ENCODE results near the gene PAPOLA.

DNA sequence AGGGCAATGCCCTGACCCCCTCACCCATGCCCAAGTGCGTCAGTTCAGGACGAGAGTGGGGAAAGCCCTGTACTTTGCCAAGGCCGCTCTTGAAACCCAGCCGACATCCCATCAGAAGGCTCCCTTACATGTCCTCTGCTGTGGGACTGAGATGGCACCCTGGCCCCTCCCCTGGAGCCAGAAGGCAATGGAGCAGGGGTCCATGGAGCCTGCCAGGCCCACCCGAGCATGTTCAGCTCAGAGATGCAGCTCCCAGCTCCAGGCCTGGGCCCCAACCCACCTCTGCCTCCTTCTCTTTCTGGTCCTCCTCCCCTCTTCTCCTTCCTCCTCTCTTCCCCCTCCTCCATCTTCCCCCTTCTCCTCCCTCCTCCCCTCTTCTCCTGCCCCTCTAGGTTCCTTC, 95.5 kb downstream of the PAPOLA start:
- TF ChIP-seq, protein P1, sequence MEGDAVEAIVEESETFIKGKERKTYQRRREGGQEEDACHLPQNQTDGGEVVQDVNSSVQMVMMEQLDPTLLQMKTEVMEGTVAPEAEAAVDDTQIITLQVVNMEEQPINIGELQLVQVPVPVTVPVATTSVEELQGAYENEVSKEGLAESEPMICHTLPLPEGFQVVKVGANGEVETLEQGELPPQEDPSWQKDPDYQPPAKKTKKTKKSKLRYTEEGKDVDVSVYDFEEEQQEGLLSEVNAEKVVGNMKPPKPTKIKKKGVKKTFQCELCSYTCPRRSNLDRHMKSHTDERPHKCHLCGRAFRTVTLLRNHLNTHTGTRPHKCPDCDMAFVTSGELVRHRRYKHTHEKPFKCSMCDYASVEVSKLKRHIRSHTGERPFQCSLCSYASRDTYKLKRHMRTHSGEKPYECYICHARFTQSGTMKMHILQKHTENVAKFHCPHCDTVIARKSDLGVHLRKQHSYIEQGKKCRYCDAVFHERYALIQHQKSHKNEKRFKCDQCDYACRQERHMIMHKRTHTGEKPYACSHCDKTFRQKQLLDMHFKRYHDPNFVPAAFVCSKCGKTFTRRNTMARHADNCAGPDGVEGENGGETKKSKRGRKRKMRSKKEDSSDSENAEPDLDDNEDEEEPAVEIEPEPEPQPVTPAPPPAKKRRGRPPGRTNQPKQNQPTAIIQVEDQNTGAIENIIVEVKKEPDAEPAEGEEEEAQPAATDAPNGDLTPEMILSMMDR (IDR thresholded peaks at IDR 0.05) = no peak
- no peak for TF ChIP-seq POLR2A (IDR thresholded peaks at IDR 0.05)
